ENCODE measurements around the gene RASGRP3. TPM values are rescaled to one million over a fixed set of nuclear protein-coding genes. Genes with fewer than 3 reads are reported as not detected.

The RASGRP3 gene
- total and polyA plus RNA-seq, 12 donors: 2.5 to 23.8 (median 10.7) TPM

Small RNA genes within 50 kb of the gene (small RNA-seq; reads per million reads assigned to genes)
- gene ATP6V0E1P3: 0 reads per million in 2 donors

Other genes starting within 250 kb of the RASGRP3 start
- gene FAM98A, start 122.7 kb downstream of the RASGRP3 start, total RNA-seq: 10 to 100 TPM; 18.9 to 92.2 (median 51.9) TPM
- gene FAM98A, start 122.7 kb downstream of the RASGRP3 start, polyA plus RNA-seq: 100 to 1,000 TPM in 1 of 3 donors, 10 to 100 TPM in 2; 16.0 to 118 (median 27.8) TPM

All from adrenal gland (tissue), 12 donors.